ENCODE data around the gene KCNK3. TPM values are rescaled to one million over a fixed set of nuclear protein-coding genes. Genes with fewer than 3 reads are reported as not detected.

KCNK3 gene
- total RNA-seq, 1 experiment from 2014 or later: not detected

DNA sequence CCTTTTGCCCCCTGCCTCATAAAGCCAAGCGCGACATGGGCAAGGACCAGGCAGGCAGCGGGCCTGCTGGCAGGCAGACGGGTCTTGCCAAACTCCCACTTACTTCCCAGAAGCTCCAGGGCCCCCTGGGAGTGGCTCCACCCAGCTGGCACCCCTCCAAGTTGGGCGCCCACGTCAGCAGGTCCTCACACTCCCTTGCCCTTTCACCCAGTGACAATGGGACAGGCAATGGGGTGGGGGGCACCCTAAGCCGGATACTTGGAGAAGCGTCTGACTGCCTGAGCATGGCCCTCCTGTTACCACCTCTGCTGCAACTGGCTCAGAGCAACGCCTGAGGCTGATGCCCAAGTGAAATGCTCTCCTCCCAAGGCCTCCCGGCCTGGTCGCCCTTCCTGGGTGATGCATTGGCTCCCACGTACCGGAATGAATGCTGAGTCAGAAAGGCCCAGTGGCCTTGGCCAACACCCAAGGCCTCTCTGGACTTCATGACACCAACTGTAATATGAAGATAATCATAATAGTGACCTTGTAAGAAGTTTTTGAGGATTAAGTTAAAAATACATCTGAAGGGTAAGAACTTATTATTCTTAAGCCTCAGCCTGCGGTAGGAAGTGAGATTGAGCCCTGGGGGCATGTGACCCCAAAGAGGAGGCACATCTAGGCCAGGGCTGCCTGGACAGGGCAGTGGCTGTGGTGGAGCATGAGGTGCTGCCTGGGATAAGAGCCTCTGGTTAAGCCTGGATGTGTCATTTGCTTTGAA, 31.6 kb downstream of the KCNK3 start:
- Histone ChIP-seq H3K4me1 (ENCODE audit: low read length) (no peaks in the 10 kb centered on the region), H3K4me2 (ENCODE audit: low read depth, low read length, poor library complexity, severe bottlenecking) (no peak overlapping the region), H2AFZ (ENCODE audit: low read length) (no peak overlapping the region), H3K36me3 (ENCODE audit: insufficient read depth, low read length) (no peaks in the 10 kb centered on the region), H3K27ac (ENCODE audit: low read length) (no peak overlapping the region), H3K4me3 (ENCODE audit: low read length) (no peak overlapping the region), H3K9me2 (replicated peaks; ENCODE audit: insufficient read depth, low read length) (no peaks in the 10 kb centered on the region), H3K79me2 (ENCODE audit: low read length) (no peaks in the 10 kb centered on the region), H3K27me3 (ENCODE audit: low read length) (no peaks in the 10 kb centered on the region), H3K9ac (ENCODE audit: low read length) (no peak overlapping the region), H4K20me1 (ENCODE audit: insufficient read depth, low read depth, low read length) (no peaks in the 10 kb centered on the region), H3K9me3 (ENCODE audit: low read length) (no peaks in the 10 kb centered on the region)
- DNase-seq: no peak

DNA sequence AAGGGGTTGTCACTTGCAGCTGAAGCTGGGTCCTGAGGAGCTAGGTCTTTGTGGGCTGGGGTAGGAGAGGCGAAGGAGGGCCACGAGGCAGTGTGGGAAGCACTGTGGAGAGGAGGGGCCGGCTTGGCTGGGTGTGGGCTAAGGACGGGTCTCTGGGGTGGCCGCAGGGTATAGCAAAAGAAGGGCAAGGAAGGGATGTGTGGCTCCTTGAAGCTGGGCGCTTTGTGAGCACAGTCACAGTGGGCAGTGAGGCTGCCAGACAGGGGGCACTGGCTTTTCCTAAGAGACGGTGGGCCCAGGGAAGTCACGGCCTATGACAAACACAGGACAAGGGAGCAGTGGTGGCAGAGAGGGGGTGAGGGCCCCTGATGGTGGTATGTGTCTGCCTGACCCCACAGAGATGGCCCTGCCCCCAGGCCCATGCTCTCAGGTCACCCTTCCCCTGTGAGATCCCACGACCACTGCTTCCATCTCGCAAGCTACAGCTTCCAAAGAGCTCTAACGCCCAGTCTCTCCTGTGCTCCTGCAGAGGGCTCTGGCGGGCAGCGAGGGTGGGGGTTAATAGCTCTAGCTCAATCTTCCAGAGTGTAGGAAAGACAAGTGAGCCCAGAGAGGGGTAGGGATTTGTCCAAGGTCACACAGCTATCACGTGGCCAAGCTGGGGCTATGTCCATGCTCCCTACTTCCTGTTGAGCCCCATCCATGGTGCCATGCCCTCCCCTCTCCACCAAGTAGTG, 32.4 kb downstream of the KCNK3 start:
- Histone ChIP-seq H3K27me3 (ENCODE audit: low read length) (no peaks in the 10 kb centered on the region), H4K20me1 (ENCODE audit: insufficient read depth, low read depth, low read length) (no peaks in the 10 kb centered on the region), H3K36me3 (ENCODE audit: insufficient read depth, low read length) (no peaks in the 10 kb centered on the region), H3K4me1 (ENCODE audit: low read length) (no peaks in the 10 kb centered on the region), H3K9ac (ENCODE audit: low read length) (no peak overlapping the region), H2AFZ (ENCODE audit: low read length) (no peak overlapping the region), H3K9me2 (replicated peaks; ENCODE audit: insufficient read depth, low read length) (no peaks in the 10 kb centered on the region), H3K4me3 (ENCODE audit: low read length) (no peak overlapping the region), H3K27ac (ENCODE audit: low read length) (no peak overlapping the region), H3K4me2 (ENCODE audit: low read depth, low read length, poor library complexity, severe bottlenecking) (no peak overlapping the region), H3K79me2 (ENCODE audit: low read length) (no peaks in the 10 kb centered on the region), H3K9me3 (ENCODE audit: low read length) (no peaks in the 10 kb centered on the region)
- no peak for DNase-seq

DNA sequence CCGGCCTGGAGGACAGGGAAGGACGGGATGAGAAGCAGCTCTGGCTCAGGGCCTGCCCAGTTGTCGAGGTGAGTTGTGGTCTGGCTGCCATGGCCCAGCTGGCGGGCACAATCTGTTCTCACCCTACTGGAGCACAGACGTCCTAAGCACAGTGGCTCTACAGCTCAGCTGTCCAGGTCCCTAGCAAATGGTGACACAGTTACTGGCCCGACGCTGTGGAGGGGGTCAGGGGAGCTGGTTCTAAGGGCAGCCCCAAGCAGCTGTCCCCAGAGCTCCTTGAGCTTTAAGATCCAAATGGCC, 32.9 kb downstream of the KCNK3 start:
- no peaks in the 10 kb centered on the region for H3K9me3 ChIP-seq (ENCODE audit: low read length)
- no peaks in the 10 kb centered on the region for H3K27me3 ChIP-seq (ENCODE audit: low read length)
- H2AFZ ChIP-seq (ENCODE audit: low read length): no peak overlapping the region
- no peaks in the 10 kb centered on the region for H4K20me1 ChIP-seq (ENCODE audit: insufficient read depth, low read depth, low read length)
- H3K36me3 ChIP-seq (ENCODE audit: insufficient read depth, low read length): no peaks in the 10 kb centered on the region
- no peaks in the 10 kb centered on the region for H3K79me2 ChIP-seq (ENCODE audit: low read length)
- no peak overlapping the region for H3K9ac ChIP-seq (ENCODE audit: low read length)
- no peaks in the 10 kb centered on the region for H3K4me1 ChIP-seq (ENCODE audit: low read length)
- H3K27ac ChIP-seq (ENCODE audit: low read length): no peak overlapping the region
- H3K9me2 ChIP-seq (replicated peaks; ENCODE audit: insufficient read depth, low read length): no peaks in the 10 kb centered on the region
- H3K4me2 ChIP-seq (ENCODE audit: low read depth, low read length, poor library complexity, severe bottlenecking): no peak overlapping the region
- no peak overlapping the region for H3K4me3 ChIP-seq (ENCODE audit: low read length)
- DNase-seq: no peak

DNA sequence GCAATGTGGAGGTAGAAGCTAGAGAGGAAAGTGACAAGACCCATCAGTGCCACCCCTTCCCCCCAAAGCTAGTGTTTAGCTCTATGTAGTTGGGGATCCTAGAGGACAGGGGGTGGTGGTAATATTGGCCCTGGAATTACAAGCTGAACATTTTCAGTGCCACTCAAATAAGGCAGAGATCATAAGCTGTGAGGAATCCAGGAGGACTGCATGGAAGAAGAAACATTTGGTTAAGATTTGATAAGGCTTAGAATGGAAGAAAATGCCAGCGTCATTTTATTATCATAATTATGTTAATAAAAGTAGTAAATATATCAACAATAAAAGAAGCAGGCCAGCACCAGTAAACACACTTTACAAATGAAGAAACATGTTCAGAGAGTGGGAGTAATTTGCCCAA, 33.7 kb downstream of the KCNK3 start:
- Histone ChIP-seq H3K27me3 (ENCODE audit: low read length) (no peaks in the 10 kb centered on the region), H3K4me2 (ENCODE audit: low read depth, low read length, poor library complexity, severe bottlenecking) (no peak overlapping the region), H3K27ac (ENCODE audit: low read length) (no peak overlapping the region), H4K20me1 (ENCODE audit: insufficient read depth, low read depth, low read length) (no peaks in the 10 kb centered on the region), H2AFZ (ENCODE audit: low read length) (no peak overlapping the region), H3K79me2 (ENCODE audit: low read length) (no peaks in the 10 kb centered on the region), H3K4me1 (ENCODE audit: low read length) (no peaks in the 10 kb centered on the region), H3K4me3 (ENCODE audit: low read length) (no peak overlapping the region), H3K9ac (ENCODE audit: low read length) (no peak overlapping the region), H3K9me2 (replicated peaks; ENCODE audit: insufficient read depth, low read length) (no peaks in the 10 kb centered on the region), H3K36me3 (ENCODE audit: insufficient read depth, low read length) (no peaks in the 10 kb centered on the region), H3K9me3 (ENCODE audit: low read length) (no peaks in the 10 kb centered on the region)
- DNase-seq: no peak

DNA sequence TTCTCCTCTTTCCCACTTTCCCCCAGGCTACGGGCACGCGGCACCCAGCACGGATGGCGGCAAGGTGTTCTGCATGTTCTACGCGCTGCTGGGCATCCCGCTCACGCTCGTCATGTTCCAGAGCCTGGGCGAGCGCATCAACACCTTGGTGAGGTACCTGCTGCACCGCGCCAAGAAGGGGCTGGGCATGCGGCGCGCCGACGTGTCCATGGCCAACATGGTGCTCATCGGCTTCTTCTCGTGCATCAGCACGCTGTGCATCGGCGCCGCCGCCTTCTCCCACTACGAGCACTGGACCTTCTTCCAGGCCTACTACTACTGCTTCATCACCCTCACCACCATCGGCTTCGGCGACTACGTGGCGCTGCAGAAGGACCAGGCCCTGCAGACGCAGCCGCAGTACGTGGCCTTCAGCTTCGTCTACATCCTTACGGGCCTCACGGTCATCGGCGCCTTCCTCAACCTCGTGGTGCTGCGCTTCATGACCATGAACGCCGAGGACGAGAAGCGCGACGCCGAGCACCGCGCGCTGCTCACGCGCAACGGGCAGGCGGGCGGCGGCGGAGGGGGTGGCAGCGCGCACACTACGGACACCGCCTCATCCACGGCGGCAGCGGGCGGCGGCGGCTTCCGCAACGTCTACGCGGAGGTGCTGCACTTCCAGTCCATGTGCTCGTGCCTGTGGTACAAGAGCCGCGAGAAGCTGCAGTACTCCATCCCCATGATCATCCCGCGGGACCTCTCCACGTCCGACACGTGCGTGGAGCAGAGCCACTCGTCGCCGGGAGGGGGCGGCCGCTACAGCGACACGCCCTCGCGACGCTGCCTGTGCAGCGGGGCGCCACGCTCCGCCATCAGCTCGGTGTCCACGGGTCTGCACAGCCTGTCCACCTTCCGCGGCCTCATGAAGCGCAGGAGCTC, 35.4 kb downstream of the KCNK3 start:
- Histone ChIP-seq H3K9ac (ENCODE audit: low read length) (no peak overlapping the region), H3K27me3 (ENCODE audit: low read length) (no peaks in the 10 kb centered on the region), H4K20me1 (ENCODE audit: insufficient read depth, low read depth, low read length) (no peaks in the 10 kb centered on the region), H3K79me2 (ENCODE audit: low read length) (no peaks in the 10 kb centered on the region), H3K27ac (ENCODE audit: low read length) (no peak overlapping the region), H3K4me1 (ENCODE audit: low read length) (no peaks in the 10 kb centered on the region), H3K4me2 (ENCODE audit: low read depth, low read length, poor library complexity, severe bottlenecking) (no peak overlapping the region), H3K9me2 (replicated peaks; ENCODE audit: insufficient read depth, low read length) (no peaks in the 10 kb centered on the region), H3K4me3 (ENCODE audit: low read length) (no peak overlapping the region), H3K9me3 (ENCODE audit: low read length) (no peaks in the 10 kb centered on the region), H2AFZ (ENCODE audit: low read length) (no peak overlapping the region), H3K36me3 (ENCODE audit: insufficient read depth, low read length) (no peaks in the 10 kb centered on the region)
- DNase-seq: no peak

DNA sequence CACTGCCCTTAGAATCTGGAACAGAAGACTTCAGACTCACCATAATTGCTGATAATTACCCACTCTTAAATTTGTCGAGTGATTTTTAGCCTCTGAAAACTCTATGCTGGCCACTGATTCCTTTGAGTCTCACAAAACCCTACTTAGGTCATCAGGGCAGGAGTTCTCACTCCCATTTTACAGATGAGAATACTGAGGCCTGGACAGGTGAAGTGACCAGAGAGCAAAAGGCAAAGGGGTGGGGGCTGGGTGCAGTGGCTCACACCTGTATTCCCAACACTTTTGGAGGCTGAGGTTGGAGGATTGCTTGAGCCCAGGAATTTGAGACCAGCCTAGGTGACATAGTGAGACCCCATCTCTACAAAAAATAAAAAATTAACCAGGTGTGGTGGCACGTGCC, 36.8 kb downstream of the KCNK3 start:
- Histone ChIP-seq H3K36me3 (ENCODE audit: insufficient read depth, low read length) (no peaks in the 10 kb centered on the region), H3K9ac (ENCODE audit: low read length) (no peak overlapping the region), H3K9me2 (replicated peaks; ENCODE audit: insufficient read depth, low read length) (no peaks in the 10 kb centered on the region), H3K4me2 (ENCODE audit: low read depth, low read length, poor library complexity, severe bottlenecking) (no peak overlapping the region), H3K27ac (ENCODE audit: low read length) (no peak overlapping the region), H3K79me2 (ENCODE audit: low read length) (no peaks in the 10 kb centered on the region), H3K27me3 (ENCODE audit: low read length) (no peaks in the 10 kb centered on the region), H3K9me3 (ENCODE audit: low read length) (no peaks in the 10 kb centered on the region), H3K4me3 (ENCODE audit: low read length) (no peak overlapping the region), H3K4me1 (ENCODE audit: low read length) (no peaks in the 10 kb centered on the region), H4K20me1 (ENCODE audit: insufficient read depth, low read depth, low read length) (no peaks in the 10 kb centered on the region), H2AFZ (ENCODE audit: low read length) (no peak overlapping the region)
- DNase-seq: no peak

DNA sequence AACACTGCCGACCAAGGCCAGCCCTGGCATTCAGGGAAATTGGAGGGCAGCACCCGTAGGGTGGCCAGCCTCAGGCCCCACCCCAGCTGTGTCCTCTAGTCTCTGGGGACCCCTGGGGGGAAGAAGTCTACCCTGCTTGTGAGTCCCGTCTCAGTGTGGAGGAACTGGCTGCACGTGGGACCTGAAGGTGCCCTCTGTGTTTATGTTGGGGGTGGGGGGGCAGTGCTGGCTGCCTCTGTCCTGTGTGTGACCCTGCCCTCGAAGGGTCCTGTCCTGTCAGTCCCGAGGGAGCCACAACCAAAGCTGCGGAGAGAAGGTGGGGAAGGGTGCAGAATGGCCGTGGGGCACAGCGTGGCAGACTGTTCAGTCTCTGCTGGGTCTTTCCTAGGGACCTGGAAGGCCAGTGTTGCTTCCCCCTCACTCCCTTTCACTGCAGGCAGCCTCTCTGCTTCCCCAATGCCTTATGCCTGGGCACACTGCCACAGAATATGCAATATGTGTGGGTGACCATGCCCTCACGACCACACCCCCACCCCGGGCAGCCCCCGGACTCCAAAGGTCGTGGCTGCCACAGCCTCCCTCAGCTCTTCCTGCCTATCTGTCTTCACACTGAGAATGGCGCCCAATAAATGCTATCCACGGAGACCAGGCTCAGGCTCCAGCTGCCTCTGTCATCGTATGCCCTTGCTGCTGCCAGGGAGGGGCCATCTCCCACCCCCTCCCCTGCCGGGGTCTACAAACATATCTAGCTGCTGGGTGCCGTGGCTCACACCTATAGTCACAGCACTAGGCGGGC, 38.2 kb downstream of the KCNK3 start:
- H3K4me2 ChIP-seq (ENCODE audit: low read depth, low read length, poor library complexity, severe bottlenecking): no peak overlapping the region
- H3K27ac ChIP-seq (ENCODE audit: low read length): no peak overlapping the region
- H3K9me2 ChIP-seq (replicated peaks; ENCODE audit: insufficient read depth, low read length): no peaks in the 10 kb centered on the region
- no peak for DNase-seq
- no peaks in the 10 kb centered on the region for H3K79me2 ChIP-seq (ENCODE audit: low read length)
- H3K27me3 ChIP-seq (ENCODE audit: low read length): no peaks in the 10 kb centered on the region
- H3K4me3 ChIP-seq (ENCODE audit: low read length): no peak overlapping the region
- H3K9ac ChIP-seq (ENCODE audit: low read length): no peak overlapping the region
- no peak overlapping the region for H2AFZ ChIP-seq (ENCODE audit: low read length)
- H3K36me3 ChIP-seq (ENCODE audit: insufficient read depth, low read length): no peaks in the 10 kb centered on the region
- no peaks in the 10 kb centered on the region for H3K4me1 ChIP-seq (ENCODE audit: low read length)
- no peaks in the 10 kb centered on the region for H4K20me1 ChIP-seq (ENCODE audit: insufficient read depth, low read depth, low read length)
- no peaks in the 10 kb centered on the region for H3K9me3 ChIP-seq (ENCODE audit: low read length)
